HG03175 (cell line): ENCODE data around the gene CASK.
"Not testable (repeated sequence)": the region's sequence is repeated elsewhere in the genome, so short reads cannot be mapped to it uniquely, and the experiment has no call there.

Experiments
- ATAC-seq: cut with Tn5 transposase; IDR thresholded peaks from one replicate; pipeline ENCODE4 v1.9.1; 2021; ENCODE audit warnings: mild to moderate bottlenecking, moderate library complexity; ENCODE audit not compliant: unreplicated experiment

The CASK gene

DNA sequence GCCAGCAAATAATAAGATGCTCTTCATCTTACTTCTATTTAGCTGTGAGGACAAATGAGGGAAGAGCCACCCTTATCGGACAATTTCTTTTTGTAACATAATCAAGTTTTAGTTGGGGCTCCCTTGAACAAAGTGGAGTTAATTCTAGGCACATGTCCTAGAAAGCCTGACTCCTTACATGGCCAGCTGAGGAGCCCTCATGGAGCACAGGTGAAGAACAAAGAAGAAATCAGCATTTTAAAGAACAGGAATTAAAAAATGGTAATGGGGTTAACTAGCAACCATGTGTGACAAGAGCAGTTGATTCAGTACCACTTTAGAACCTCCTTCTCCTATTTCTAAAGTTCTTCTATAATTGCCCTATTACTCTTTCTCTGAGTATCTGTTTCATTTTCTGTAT, 183.5 kb downstream of the CASK start:
- no peak for ATAC-seq

DNA sequence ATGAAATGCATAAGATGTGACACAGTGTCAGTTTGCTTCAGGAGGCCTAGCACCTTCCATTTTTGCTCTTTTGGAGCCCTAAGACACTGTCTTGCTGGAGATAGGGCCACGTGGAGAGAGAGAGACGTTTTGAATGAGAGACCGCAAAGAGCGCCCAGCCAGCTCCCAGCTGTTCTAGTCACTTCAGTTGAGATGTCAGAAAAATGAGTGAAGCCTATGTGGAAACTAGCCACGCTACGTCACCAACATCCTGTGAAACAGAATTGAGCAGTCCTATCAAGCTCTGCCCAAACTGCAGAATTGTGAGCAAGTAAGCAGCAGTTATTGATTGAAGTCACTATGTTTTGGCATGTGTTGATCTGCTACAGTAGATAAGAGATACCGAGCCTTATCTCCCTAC, 186.3 kb downstream of the CASK start:
- no peak for ATAC-seq

DNA sequence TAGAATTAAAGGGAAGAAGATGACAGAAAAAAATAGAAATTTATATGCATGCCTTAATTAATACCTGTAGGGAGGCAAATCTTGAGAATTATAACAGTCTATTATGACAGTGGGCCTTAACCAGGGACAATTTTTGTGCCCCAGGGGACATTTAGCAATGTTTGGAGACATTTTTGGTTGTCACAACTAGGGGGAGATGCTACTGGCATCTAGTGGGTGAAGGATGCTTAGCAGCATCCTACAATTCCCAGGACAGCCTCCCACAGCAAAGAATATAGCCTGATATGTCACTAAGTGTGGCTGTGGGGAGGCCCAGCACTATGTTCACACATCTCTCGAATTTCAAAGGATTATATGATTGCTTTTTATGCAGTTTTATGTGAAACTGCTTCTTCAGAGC, 188.8 kb downstream of the CASK start:
- no peak for ATAC-seq

DNA sequence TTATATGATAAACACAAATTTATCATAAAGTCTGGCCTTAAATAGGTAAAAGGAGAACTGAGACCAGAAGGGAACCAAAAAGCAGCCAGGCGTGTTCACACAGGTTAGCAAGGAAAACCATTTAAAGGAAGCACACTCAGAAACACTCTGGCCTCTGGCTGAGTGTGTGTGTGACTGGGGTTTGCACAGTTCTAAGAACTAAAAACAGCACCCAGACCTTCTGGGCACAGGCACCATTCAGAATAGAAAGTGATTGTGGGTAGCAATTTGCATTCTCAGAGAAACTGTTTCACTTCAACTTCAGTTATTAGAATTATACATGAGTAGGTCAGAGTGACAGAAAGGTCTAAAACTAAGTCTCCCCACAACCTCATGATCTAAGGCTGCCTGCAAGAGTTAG, 189.4 kb downstream of the CASK start:
- peak; percentile 97 for ATAC-seq

DNA sequence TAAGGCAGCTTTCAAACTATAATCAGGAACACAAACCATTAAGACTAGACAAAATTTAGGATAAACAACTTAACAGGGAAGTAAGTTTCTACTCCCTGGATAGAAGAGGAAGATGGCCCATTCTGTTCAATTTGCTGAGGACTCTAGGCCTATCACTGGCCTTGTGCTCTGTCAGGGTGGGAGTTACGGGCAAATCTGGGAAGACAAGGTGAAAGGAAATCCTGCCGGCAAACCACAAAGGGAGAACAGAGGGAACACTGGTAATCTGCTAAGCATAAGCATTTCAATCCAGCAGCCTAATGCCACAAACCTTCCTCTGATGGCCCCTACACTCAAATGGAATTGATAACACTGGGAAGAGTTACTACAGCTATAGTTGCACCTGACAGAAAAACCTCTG, 191.1 kb downstream of the CASK start:
- no peak for ATAC-seq

DNA sequence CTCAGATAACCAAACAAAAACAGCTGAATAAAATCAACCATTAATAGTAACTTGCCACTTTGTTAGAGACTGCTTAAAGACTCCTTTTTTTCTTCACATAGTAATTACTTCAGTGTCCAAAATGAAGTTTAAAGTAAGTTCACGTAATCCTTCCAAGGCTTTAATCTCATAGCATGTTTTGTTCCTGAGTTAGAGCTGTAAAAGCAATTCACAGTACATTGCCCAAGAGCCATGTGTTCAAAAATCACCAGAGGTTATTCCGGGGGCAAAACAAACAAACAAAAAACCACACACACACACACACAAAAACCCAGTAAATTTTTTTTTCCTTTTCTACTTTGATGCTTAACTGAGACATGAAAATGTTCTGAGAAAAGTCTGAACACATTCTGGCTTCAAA, 193.3 kb downstream of the CASK start:
- no peak for ATAC-seq

DNA sequence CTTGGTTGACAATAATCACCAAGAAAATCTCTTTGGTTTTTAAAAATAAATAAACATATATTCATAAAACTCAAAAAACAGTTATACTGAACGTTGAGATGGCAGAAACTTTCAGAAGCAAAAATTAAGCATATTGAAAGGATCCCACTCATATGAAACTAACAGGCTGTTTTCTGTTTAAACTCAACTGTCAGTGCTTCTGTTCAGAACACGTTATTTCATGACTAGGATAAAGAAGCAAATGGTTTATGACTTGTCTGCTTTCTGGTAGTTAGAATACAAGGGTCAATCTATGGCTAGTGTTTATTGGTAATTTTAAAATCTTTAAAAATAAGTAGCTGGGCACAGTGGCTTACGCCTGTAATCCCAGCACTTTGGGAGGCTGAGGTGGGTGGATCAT, 195.2 kb downstream of the CASK start:
- ATAC-seq: no peak

DNA sequence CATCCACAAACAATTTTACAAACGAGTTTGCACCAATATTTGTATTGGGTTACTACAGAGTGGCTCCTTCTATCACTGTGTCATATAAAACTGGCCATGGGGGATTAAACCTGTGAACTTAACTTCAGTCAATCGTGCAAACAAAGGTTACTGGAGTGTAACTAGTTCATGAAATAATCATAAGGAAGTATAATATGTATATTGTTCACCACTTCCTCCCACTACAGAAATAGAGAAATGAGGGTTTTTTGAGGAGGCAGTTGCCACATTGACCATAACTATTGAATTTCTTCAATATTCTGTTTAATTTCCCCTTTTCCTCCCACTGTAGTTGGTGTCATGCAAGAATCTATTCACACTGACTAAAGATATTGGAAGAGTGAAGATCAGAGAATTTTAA, 199.5 kb downstream of the CASK start, which contains the start of gene GPR82:
Gene GPR82 (plus strand): TSS at position 356 of the 400 bp plus-strand sequence. CDS start 2,846 bp downstream, outside the sequence.
- ATAC-seq: no peak

DNA sequence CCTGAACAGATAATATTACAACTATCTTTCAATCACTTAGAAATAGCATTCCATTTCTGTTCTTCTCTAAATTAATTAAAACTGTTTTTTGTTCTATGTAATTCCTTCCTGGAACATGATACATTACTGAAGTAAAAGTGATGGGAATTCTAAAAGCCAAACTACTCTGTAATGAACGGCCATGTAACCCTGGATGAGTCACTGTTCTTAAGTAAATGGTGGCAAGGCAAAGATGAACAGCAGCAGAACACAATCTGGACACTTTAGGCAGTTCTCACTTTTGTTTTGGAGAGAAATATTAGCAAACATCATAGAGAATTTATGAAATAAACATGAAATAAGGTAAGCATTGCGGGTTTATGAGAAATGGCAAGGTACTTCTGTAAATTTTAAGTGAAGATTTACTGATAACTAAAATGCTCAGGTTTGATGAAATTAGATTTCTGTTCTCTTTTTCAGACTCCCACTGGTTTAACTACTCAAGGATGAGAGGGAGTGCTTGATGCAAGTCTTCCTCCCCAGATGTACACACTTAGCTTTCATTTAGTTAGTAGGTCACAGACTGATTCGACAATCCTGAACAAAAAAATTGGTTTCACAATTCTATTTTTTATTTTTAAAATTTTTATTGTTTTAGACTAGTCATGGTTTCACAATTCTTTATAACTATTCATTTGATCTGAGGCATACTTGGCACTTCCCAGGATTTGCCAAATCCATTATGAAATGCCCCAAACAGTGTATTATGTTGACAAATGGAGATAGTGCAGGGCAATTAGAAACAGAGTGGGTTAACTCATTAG, 200.3 kb downstream of the CASK start:
- ATAC-seq: no peak

DNA sequence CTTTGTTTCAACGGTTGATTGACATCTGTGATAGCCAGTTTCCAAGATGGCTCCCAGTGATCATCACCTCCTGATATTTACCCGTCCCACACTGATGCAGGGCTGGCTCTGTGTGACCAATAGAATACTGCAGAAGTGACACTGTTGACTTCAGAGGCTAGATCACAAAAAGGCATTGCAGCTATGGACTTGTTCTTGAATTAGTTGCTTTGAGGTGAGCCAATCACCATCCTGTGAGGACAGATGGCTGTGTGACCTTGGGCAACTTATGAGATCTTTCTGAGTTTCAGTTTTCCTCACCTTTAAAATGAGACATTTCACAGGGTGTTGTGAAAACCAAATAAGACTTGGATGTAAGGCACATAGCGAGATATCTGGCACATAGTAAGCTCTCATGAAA, 201.1 kb downstream of the CASK start:
- ATAC-seq: no peak

DNA sequence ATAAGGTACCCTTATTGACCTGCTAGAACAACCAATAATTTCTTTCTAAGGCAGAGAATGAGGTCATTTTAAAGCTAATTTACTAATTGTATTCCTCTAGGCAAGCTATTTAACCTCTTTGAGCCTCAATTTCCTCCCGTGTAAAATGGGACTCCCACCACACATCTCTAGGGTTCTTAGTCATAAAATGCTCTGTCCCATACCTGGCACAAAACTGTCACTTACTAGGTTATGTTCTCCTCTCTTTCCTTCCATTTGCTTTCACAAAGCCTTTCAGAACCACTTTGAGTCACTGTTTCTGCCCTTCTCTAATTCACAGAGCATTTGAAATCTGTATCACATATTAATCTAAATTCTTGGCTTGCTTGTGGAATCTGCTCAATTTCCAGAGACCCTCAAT, 201.8 kb downstream of the CASK start:
- no peak for ATAC-seq

DNA sequence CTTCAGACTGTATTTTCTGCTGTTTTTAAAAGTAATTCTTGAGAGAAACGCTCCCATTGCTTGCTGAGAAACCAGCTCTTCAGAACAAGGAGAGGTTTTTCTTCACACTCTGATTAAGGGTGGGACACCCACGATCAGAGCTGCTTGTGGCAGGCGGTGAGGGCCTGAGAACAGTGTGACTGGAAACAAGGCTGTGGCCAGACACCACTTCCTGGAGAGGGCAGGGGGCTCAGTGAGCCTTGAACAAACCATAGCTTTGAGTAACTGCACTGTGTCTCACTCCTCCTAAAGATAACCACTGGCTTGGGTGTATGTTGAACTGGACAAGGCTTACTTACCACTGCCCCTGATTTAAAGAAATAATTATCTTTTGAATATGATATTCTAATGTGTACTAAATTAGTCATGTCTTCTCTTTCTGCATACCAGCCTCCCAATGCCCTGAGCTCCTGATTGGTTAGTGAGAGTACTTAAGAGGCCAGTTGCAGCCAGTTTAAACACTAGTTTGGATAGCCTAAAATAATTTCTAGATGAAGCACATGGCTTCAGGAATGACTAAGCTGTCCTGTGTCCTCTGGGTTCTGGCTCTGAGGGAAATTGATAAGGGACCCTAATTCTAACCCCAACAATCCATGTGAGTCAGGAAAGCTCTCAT, 203.1 kb downstream of the CASK start:
- ATAC-seq: peak; percentile 91

DNA sequence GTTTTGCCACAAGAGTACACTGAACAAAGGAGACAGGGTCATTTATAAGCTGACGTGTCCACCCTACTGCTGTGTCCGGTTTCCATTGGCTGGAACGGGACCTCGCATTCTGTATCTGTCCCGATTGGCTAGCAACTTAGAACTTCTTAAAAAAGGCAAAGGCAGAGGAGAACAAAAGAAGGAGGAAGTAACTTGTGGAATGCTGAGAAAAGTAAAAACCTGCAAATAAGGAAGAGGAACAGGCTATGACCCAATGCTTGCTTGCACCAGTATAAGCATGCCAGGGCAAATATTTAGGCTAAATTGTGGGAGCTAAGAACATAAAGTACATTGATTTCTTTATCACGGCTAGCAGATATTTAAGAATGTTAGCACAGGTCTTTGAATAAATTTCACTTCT, 203.7 kb downstream of the CASK start:
- not testable (repeated sequence) for ATAC-seq

DNA sequence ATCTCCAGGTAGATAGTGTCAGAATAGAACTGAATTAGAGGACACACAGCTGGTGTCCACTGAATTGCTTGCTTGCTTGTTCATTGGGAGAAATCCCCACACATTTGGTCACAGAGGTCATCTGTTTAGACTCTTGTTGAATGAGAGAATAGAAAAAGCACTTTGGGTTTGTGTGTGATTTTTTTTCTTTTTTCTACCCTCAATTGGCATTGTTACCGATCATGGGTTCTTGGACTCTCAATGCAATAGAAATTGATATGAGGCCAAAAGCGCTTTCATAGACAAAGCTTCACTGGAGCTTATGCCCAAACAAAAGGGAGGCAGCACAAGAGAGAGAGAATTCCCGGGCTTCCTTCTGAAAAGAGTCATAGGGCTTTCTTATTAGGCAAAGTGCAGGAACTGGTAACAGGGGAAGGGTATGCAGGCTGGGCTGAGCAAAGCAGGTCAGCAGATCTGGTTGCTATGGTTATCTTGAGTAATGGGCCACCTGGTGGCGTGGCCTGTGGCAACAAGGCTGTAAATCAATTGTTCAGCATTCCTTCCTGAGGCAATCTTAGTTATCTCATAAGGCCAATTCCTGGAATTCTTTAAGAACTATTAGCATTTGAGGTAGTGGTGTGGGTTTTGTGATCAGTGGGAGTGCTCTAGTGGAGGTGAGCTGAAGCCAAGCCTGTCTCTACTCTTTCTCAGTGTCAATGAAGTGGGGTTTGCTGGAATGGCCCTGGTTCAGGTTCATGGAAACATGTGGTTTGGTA, 204.7 kb downstream of the CASK start:
- no peak for ATAC-seq

DNA sequence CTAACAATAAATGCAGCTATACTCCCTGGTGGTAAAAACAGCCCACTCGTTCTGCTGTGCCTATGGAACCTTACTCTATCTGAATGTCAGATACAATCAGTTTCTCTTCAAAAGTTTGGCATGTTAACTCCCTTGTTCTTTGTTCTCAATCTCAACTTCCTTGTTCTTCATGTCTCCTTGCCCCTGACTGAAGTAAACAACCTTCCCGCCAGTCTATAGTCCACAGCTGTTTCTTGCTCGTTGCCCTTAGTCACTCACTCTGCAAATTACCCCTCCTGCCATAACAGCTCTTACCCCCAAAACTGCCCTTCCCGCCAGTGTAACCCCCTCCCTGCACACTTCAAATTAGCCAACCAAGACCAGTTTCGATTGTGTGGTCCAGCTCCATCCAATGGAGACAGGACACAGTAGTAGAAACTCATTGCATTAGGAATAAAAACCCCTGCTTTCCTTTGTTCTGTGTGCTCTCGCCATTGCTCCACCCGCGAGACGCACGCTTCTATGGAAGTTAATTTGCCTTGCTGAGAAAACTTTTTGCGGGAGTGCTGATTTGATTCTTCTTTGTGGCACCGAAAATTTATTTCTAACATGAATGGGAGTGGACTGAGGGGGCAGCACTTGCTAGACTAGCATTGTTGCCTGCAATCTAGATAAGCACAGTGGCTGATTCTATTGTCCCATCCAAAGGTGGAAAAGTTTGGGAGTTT, 206.4 kb downstream of the CASK start:
- ATAC-seq: no peak

DNA sequence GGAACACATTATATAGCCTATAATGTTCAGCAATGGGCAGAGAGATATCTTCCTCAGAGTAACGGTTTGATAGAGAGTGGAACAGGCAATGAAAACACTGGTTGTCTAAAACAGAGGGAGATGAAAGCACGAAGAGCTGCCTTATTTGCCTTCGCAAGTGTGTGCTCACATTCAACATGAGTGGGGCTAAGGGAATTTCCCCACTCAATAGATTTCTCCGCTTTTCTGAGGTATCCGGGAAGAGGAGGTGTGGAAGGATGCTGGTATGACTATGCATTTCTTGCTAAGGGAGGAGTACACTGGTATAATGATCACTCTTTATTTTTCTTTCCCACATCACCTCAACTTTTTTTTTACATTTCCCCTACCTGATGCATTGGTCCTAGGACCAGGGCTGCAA, 207.1 kb downstream of the CASK start:
- no peak for ATAC-seq

DNA sequence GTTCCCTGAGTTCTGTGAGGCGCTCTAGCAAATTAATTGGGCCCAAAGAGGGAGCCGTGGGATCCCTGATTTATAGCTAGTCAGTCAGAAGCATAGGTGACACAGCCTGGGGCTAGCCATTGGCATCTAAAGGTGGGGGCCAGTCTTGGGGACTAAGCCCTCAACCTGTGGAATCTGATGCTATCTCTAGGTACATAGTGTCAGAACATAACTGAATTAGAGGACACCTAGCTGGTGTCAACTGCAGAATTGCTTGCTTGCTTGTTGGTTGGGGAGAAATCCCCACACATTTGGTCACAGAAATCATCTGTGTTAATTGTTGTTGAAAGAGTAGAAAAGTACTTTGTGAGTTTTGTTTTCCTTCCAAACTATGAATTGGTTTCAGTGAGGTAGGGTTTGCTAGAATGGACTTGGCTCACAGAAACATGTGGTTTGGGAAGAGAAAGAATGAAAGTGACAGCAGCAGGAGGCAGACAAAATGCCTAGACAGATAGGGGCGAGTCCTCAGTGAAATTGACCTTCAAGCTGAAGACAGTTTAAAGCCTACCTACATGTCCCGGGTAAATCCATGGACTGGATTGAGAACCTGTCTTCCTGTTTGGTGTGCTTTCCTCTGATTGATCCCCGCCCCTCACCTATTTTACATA, 212.2 kb downstream of the CASK start:
- no peak for ATAC-seq

DNA sequence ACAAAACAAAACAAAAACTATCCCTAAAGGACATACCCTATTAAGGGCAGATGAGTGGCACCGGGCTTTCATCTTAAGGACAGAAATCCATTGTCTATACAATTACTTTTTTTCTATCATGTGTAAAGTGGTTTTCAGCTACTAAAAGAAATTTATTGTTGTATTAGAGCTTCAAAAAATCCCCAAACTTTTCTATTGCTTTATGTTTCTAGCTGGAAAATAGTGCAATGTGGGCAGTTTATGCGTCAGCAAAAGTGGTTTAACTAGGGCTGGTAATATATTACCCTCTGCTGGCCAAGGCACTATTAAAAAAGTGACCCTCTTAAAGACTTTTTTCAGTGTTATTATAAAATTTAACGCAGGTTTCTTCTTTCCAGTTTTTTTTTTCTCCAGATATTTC, 214.9 kb downstream of the CASK start:
- ATAC-seq: no peak

DNA sequence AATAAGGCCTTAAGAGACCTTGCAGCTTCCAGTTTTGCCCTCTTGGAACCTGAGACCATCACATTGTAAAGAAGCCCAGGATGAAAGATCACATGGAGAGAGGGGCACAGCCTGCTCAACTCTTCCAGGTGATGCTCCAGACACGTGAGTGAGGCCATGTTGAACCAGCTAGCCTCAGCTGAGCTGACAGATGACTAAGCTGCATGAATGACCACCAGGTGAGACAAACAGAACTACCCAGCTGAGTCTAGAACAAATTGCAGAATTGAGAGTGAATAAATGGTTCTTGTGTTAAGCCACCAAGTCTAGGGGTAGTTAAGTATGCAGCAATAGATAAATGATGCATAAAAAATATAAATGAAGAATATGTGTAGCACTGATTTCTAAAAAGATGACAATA, 216.1 kb downstream of the CASK start:
- no peak for ATAC-seq

DNA sequence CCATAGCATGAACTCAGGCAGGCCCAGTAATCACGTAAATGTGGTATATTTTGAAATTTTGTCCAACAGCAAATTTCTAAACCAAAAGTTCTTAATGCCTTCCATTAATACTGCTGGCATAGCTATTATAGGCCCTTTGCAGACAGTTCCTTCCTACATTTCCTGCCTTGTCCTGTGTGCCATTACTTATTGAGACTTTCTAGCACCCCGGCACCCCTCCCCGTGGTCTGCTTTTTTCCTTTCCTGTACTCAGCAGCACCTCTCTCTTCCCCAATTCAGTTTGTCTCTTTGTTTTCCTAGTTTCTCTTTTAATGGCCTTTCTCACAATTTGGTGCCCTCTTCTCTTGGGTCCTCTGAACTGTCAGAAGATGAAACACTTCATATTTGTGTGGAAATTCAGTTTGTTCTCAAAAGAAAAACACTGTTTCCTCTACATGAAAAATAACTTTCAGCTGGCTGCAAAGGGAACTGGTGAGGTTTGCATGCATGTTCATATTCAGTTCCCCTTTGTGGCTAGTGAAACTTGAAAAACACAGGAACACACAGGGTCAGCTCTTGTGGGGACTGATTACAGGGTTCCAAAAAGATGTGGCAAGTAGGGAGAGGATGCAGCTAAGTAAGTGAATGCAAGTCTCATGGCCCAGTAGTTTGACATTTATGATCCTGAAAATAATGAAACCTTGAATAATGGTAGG, 217.5 kb downstream of the CASK start:
- peak; percentile 89 for ATAC-seq
